AG09309 (cell line): ENCODE results near the gene UBR1.

Experiments
- DNase-seq: peaks from one replicate; pipeline ENCODE4 v3.0.0-alpha.2; 2010; ENCODE audit warnings: low read depth
- H3K4me3 ChIP-seq: 2 replicates; pipeline ENCODE4 v1.5.1; 2011; ENCODE audit warnings: mild to moderate bottlenecking, low read depth, low read length, moderate library complexity; ENCODE audit not compliant: control insufficient read depth
- TF ChIP-seq, protein P1 (sequence below): IDR thresholded peaks from 2 replicates; pipeline ENCODE4 v1.5.1; 2011; ENCODE audit warnings: mild to moderate bottlenecking, low read depth, low read length, inconsistent platforms; ENCODE audit not compliant: insufficient read depth, control insufficient read depth; ENCODE audit errors: missing control alignments

The UBR1 gene

DNA sequence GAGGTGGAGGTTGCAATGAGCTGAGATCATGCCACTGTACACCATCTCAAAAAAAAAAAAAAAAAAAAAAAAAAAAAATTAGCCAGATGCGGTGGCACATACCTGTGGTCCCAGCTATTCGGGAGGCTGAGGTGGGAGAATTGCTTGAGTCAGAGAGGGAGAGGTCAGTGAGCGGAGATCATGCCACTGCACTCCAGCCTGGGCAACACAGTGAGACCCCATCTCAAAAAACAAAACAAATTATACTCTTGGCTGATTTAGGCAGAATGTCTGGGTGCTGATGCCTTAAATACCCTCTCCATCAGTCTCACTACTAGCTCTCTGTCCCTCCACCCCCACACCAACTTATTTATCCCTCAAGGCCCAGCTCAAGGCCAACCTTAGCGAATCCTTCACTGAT is 14.0 kb downstream of the UBR1 start:
- H3K4me3 ChIP-seq: no peak overlapping the region
- DNase-seq: no peak
- TF ChIP-seq, protein P1, sequence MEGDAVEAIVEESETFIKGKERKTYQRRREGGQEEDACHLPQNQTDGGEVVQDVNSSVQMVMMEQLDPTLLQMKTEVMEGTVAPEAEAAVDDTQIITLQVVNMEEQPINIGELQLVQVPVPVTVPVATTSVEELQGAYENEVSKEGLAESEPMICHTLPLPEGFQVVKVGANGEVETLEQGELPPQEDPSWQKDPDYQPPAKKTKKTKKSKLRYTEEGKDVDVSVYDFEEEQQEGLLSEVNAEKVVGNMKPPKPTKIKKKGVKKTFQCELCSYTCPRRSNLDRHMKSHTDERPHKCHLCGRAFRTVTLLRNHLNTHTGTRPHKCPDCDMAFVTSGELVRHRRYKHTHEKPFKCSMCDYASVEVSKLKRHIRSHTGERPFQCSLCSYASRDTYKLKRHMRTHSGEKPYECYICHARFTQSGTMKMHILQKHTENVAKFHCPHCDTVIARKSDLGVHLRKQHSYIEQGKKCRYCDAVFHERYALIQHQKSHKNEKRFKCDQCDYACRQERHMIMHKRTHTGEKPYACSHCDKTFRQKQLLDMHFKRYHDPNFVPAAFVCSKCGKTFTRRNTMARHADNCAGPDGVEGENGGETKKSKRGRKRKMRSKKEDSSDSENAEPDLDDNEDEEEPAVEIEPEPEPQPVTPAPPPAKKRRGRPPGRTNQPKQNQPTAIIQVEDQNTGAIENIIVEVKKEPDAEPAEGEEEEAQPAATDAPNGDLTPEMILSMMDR: no peak

DNA sequence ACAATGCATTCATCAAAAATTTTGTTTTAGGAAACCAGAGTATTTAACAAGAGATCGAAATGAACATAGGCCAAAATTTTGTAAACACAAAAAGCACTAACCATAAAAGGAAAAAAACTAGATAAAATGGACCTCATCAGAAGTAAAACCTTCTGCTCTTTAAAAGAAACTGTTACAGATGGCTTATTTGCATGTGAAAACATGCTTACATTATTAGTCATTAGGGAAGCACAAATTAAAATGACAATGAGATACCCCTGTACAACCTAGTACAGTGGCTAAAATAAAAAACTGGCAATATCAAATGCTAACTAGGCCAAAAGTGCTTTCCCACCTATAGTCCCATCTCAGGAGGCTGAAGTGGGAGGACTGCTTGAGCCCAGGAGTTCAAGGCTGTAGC is 19.3 kb downstream of the UBR1 start:
- DNase-seq: no peak
- no peak overlapping the region for H3K4me3 ChIP-seq
- TF ChIP-seq, protein P1: no peak

DNA sequence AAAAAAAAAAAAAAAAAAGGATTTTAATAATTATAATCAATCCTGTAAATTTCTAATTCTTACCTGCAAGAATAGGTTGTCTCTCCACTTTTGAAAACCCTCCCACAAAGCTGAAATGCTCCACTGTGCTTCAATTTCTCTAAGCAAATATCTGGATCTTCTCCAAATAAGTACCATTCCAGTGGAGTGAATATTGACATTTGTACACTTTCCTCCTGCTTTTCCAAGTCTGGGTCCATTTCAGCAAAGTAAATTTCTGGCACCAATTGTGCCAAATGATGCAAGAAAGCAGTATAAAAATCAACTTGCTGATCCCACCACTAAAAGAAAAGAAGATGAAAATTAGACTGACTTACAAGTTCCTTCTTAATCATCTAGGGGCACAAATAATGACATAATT is 19.9 kb downstream of the UBR1 start:
- TF ChIP-seq, protein P1: no peak
- H3K4me3 ChIP-seq: no peak overlapping the region
- DNase-seq: no peak

DNA sequence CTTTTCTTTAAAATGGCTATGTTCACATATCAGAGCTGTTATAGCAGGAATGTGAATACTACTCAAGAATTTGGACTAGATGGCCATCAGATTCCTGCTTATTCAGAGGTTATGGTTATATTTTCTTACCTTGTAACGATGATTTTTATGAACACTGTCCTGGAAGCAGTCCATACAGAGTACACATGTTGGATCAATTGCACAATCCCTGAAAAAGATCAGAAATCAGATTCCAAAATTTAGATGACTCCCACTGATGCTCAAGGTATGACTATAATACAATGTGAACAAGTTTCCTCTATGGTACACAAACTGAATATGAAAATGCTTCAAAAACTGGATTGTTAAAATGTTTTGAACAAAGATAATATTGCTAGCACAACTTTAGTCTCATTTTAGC is 23.3 kb downstream of the UBR1 start:
- no peak overlapping the region for H3K4me3 ChIP-seq
- TF ChIP-seq, protein P1: no peak
- DNase-seq: no peak

DNA sequence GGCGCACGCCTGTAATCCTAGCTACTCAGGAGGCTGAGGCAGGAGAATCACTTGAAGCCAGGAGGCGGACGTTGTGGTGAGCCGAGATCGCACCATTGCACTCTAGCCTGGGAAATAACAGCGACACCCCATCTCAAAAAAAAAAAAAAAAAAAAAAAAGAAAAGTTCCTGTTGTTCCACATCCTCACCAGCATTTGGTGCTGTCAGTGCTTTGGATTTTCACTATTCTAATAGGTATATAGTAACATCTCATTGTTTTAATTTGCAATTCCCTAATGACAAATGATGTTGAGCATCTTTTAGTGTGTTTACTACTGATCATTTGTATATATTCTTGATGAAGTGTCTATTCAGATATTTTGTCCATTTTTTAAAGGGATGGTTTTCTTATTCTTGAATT is 24.6 kb downstream of the UBR1 start:
- H3K4me3 ChIP-seq: no peak overlapping the region

DNA sequence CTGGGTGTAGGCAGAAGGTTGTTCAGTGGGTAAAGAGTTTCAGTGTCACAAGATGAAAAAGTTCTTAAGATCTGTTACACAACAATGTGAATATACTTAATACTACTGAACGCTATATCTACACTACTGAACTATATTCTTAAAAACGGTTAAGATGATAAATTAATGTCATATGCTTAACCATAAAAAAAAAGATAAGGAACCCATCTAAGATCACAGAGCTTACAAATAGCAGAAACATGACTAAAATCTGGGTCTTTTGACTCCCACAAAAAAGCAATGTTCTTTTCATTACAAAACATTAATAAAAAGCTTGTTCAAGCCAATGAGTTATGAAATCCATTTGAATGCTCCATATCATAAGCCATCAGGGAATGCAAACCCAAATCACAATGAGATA is 34.4 kb downstream of the UBR1 start:
- TF ChIP-seq, protein P1: no peak
- no peak for DNase-seq
- H3K4me3 ChIP-seq: no peak overlapping the region

More for the DNA sequence above, 24.6 kb downstream of the UBR1 start:
- TF ChIP-seq, protein P1: no peak
- no peak for DNase-seq

- TF ChIP-seq, protein P1: no peak
- no peak overlapping the region for H3K4me3 ChIP-seq
- DNase-seq: no peak
These were observed 34.9 kb downstream of the UBR1 start for GRCh38 chr15:43070893-43071292.
